GM21390 (cell line): ENCODE measurements around the gene PSMB9.
"Not testable (repeated sequence)": the region's sequence is repeated elsewhere in the genome, so short reads cannot be mapped to it uniquely, and the experiment has no call there.

Source experiments
- ATAC-seq: cut with Tn5 transposase; IDR thresholded peaks from one replicate; pipeline ENCODE4 v1.9.1; 2021; ENCODE audit not compliant: unreplicated experiment

PSMB9 gene

DNA sequence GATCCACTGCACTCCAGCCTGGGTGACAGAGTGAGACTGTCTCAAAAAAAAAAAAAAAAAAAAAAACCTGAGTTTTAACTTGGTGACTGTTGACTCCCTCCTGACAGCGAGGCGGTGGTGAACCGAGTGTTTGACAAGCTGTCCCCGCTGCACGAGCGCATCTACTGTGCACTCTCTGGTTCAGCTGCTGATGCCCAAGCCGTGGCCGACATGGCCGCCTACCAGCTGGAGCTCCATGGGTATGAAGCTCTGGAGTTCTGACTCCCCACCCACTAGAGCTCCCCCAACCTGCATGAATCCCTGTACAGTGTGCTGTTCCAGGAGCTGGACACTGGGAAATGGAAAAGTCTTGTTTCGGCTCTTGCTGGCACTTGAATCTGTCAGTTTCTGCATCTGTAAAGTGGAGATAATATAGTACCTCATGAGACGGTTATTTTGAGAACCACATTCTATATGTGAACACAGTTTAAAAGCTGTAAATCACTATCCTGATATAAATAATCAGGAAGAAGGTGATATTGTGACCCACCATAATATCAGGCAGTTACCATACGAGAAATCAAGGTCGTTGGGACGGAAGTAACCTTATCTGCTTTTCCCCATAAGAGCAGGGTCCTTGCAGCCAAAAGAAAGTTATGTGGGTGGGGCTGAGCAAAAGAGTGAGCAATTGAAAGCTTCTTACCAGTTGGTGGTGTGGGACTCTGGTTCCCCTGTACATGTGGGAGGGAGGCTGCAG lies 3.3 kb downstream of the PSMB9 start:
- ATAC-seq = no peak

DNA sequence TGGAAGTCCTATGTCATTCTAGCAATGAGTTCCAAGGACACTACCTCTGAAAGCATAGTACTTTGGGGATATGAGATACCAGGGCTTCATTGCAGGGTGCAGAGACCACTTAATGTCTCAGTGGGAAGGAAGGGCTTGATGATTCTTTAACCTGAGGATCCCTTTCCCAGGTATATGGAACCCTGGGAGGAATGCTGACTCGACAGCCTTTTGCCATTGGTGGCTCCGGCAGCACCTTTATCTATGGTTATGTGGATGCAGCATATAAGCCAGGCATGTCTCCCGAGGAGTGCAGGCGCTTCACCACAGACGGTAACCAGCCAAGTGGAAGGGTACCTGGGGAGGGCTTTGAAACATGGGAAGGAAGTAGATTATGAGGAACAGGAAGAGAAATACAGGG lies 4.2 kb downstream of the PSMB9 start:
- ATAC-seq = no peak

GRCh38 chr6:32860674-32861073 lies 6.7 kb downstream of the PSMB9 start:
- no peak for ATAC-seq

GRCh38 chr6:32862725-32863124 lies 8.7 kb downstream of the PSMB9 start:
- no peak for ATAC-seq

GRCh38 chr6:32865724-32866443 lies 11.9 kb downstream of the PSMB9 start:
- no peak for ATAC-seq

DNA sequence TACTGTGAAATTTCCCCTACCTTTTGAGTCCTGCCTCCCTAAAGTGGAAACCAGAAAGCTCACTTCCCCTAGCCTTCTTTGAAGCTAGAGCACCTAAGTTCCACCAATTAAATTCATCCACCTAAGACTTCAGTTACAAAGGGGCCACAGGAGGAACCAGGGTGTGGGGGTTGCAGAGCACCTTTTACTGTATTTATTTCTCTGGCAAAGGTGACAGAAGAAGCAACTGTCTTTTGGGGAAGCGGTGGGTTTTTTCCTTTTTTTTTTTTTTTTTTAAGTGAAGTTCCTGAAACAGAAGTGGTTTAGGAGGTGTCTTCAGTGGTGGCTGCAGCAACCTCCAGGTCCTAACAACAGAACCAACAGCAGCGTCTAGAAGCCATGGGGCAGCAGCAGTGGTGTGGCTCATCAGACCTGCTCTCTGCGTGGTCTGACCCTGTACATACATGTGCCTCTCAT lies 13.1 kb downstream of the PSMB9 start:
- no peak for ATAC-seq

GRCh38 chr6:32867554-32868256 lies 13.7 kb downstream of the PSMB9 start:
- ATAC-seq = no peak

GRCh38 chr6:32868257-32868788 lies 14.3 kb downstream of the PSMB9 start:
- ATAC-seq = no peak

DNA sequence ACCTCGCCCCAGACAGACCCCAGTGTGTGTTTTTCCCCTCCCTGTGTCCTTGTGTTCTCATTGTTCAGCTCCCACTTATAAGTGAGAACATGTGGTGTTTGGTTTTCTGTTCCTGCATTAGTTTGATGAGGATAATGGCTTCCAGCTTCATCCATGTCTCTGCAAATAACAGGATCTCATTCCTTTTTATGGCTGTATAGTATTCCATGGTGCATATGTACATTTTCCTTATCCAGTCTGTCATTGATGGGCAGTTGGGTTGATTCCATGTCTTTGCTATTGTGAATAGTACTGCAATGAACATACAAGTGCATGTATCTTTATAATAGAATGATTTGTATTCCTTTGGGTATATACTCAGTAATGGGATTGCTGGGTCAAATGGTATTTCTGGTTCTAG lies 20.0 kb downstream of the PSMB9 start:
- not testable (repeated sequence) for ATAC-seq

- no peak for ATAC-seq
Observed at GRCh38 chr6:32876603-32877002, 22.6 kb downstream of the PSMB9 start.

DNA sequence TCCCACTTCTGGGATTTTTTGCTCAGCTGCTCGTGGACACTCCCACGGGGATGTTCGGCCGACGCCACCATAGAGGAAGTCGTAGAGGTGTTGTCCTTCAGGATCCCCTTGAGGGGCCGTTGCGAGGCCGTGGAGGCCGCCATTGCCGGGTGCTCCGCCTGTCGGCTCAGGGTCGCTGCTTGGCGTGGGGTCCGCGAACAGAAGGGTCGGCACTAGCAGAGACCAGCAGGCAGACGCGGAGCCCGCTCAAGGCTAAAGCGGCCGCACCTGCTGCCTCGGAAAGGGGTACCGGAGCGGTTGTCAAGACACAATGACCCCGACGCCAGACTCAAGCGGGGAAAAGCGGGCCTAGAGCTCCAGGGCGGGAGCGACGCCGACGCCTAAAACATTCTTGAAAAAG lies 25.7 kb downstream of the PSMB9 start:
- ATAC-seq = no peak

DNA sequence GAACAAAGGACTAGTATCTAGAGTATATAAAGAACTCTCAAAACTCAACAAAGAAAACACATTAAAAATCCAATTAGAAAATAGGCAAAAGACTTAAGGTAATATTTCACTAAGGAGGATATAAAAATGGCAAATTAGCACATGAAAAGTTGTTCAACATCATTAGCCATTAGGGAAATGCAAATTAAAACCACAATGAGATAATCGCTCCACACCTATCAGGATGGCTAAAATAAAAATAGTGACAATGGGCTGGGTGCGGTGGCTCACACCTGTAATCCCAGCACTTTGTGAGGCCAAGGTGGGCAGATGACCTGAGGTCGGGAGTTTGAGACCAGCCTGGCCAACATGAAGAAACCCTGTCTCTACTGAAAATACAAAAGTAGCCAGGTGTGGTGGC lies 27.0 kb downstream of the PSMB9 start:
- ATAC-seq = not testable (repeated sequence)

DNA sequence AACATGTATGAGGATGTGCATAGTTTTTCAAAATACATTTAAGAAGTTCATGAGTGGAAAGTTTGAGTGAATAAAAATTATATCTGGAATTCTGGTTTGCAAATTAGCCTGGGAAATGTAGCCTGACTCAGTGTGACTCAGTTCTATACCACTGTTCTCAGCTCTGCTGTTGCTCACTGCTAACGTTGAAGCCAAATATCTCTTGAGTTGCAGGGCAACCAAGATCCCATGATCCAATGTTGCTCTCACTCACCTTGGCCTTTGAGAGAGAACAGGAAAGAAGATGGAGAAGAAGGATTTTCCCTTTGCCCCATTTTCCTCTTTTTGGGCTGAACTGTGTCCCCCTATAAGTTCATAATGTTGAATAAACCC lies 28.9 kb downstream of the PSMB9 start:
- ATAC-seq = no peak

DNA sequence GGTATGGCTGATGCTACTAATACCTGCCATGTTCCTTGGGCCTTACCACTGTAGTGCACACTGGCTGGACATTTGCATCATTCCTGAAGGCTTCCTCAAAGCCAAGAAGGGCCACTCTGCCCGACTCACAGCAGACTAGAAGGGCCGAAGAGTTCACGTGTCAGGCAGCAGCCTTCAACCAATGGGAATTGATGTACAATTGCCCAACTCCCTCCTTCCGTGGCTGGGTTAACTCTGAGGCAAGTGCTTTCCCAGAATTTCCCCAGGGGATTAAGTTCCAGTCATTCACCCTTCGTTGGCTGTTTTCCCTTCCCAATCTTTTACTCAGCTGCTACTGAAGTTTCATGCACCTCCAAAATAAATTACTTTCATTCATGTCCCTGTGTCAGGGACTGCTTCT lies 29.8 kb downstream of the PSMB9 start:
- ATAC-seq = no peak

DNA sequence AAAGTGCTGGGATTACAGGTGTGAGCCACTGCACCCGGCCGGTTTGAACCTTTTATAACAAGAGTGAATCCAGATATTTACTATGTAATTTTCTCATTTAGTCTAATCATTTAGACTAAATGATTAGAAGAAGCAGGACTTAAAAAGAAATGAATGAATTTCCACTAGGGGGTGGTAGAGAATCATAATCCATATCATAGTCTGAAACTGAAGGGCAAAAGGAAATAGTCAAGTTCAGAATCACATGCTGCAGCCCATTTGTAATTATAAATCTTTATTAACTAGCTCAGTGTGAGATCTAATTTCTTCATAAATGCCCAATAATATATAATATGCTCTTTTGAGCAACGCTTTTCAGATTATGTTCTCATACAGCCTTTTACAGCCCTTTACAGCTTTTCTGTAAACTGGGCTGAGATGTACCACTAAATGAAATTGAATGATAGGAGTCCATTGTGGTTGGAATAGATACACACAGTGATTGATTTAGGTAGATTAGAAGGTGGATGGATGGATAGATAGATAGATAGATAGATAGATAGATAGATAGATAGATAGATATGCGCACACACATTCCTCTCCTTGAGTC lies 31.8 kb downstream of the PSMB9 start:
- no peak for ATAC-seq

- no peak for ATAC-seq
Observed at GRCh38 chr6:32886681-32887383, 32.8 kb downstream of the PSMB9 start.

DNA sequence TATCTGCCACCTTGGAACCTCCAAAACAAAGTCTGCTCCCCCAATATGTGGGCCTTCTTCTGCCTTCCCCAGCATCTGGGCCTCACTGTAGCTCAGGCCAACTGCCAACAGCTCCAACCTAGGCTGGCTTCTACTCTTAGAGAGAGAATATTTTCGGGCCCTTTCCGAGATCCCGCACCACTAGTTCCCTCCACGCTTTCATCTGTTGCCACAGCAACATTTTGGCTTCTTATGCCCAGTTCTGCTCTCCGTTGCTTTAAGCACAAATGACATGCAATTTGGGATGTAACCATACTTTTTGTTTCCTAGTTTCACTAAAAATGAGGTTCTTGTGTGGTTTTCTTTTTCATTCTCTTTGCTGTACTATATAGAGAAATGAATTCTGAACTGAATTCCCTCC lies 33.6 kb downstream of the PSMB9 start:
- ATAC-seq = no peak

- no peak for ATAC-seq
Observed at GRCh38 chr6:32888576-32888975, 34.6 kb downstream of the PSMB9 start.

DNA sequence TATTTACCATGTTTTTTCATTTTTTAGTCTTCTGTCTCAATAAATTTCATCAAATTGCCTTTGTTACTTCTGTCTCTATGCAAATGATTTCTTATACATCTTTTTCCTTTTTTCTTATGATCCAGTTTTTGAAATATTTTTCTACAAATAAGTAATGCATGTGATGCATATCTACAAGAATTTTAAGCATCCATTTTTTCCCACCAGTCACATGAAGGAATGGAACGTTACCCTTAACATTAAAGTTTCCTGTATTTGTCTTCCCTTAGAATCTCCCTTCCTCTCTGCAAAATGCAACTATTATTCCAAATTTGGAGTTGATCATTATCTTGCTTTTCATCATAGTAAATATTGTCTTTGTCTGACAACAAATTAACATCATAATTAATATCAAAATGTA lies 35.5 kb downstream of the PSMB9 start:
- ATAC-seq = no peak

DNA sequence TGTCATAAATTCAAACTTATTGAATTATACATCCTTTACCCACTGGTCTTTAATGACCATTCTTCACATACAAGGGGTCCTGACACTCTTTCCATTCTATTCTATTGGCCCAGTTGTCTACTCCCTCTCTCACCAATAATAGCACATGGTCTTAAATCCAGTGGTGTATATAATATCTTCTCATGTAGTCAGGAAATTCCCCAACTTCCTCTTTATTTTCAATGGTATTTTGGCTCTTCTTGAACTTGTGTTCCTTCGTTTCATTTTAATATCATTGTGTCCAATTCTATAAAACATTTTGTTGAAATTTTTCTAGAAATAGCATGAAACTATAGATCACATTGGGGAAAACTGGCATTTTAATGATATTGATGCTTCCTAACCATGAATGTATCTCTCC lies 36.8 kb downstream of the PSMB9 start:
- no peak for ATAC-seq
